Measurements from ENCODE around the gene RPS14.

RPS14 gene

GRCh38 chr5:150449517-150450339, at the start of gene RPS14:
RPS14 (minus strand) TSS chr5:150449739; CDS start chr5:150447733, 2,006 bp downstream.
- H3K4me1 Mint-ChIP-seq (ENCODE audit: low read depth) = peaks cover 21% of the 10 kb centered on the region
- peak within 1 kb of the TSS; percentile 100 for H3K27ac Mint-ChIP-seq
- H3K36me3 Mint-ChIP-seq (ENCODE audit: low read depth) = peaks cover 40% of the 10 kb centered on the region
- H3K9me3 Mint-ChIP-seq = no peaks in the 10 kb centered on the region
- peak within 1 kb of the TSS; percentile 99 for H3K4me3 Mint-ChIP-seq
- no peaks in the 10 kb centered on the region for H3K27me3 Mint-ChIP-seq (ENCODE audit: low read depth)

GRCh38 chr5:150498971-150499370, 49.4 kb upstream of the RPS14 start:
- H3K27ac Mint-ChIP-seq = no peak overlapping the region
- no peaks in the 10 kb centered on the region for H3K27me3 Mint-ChIP-seq (ENCODE audit: low read depth)
- no peaks in the 10 kb centered on the region for H3K36me3 Mint-ChIP-seq (ENCODE audit: low read depth)
- no peaks in the 10 kb centered on the region for H3K4me1 Mint-ChIP-seq (ENCODE audit: low read depth)
- no peaks in the 10 kb centered on the region for H3K9me3 Mint-ChIP-seq
- H3K4me3 Mint-ChIP-seq = no peak overlapping the region

GRCh38 chr5:150498501-150498900, 49.0 kb upstream of the RPS14 start:
- H3K4me1 Mint-ChIP-seq (ENCODE audit: low read depth) = no peaks in the 10 kb centered on the region
- H3K36me3 Mint-ChIP-seq (ENCODE audit: low read depth) = no peaks in the 10 kb centered on the region
- no peak overlapping the region for H3K4me3 Mint-ChIP-seq
- no peaks in the 10 kb centered on the region for H3K27me3 Mint-ChIP-seq (ENCODE audit: low read depth)
- H3K27ac Mint-ChIP-seq = no peak overlapping the region
- no peaks in the 10 kb centered on the region for H3K9me3 Mint-ChIP-seq

GRCh38 chr5:150497989-150498317, 48.4 kb upstream of the RPS14 start:
- Mint-ChIP-seq H3K27ac (no peak overlapping the region), H3K9me3 (no peaks in the 10 kb centered on the region), H3K27me3 (ENCODE audit: low read depth) (no peaks in the 10 kb centered on the region), H3K4me1 (ENCODE audit: low read depth) (no peaks in the 10 kb centered on the region), H3K36me3 (ENCODE audit: low read depth) (no peaks in the 10 kb centered on the region), H3K4me3 (no peak overlapping the region)

GRCh38 chr5:150497274-150497988, 47.9 kb upstream of the RPS14 start:
- H3K9me3 Mint-ChIP-seq = no peaks in the 10 kb centered on the region
- H3K36me3 Mint-ChIP-seq (ENCODE audit: low read depth) = no peaks in the 10 kb centered on the region
- H3K4me3 Mint-ChIP-seq = no peak overlapping the region
- no peaks in the 10 kb centered on the region for H3K4me1 Mint-ChIP-seq (ENCODE audit: low read depth)
- H3K27ac Mint-ChIP-seq = no peak overlapping the region
- H3K27me3 Mint-ChIP-seq (ENCODE audit: low read depth) = no peaks in the 10 kb centered on the region

GRCh38 chr5:150496534-150496933, 47.0 kb upstream of the RPS14 start:
- Mint-ChIP-seq H3K4me3 (no peak overlapping the region), H3K27ac (no peak overlapping the region), H3K36me3 (ENCODE audit: low read depth) (no peaks in the 10 kb centered on the region), H3K9me3 (no peaks in the 10 kb centered on the region), H3K4me1 (ENCODE audit: low read depth) (no peaks in the 10 kb centered on the region), H3K27me3 (ENCODE audit: low read depth) (no peaks in the 10 kb centered on the region)

- H3K9me3 Mint-ChIP-seq = no peaks in the 10 kb centered on the region
- no peak overlapping the region for H3K4me3 Mint-ChIP-seq
- no peaks in the 10 kb centered on the region for H3K36me3 Mint-ChIP-seq (ENCODE audit: low read depth)
- no peaks in the 10 kb centered on the region for H3K4me1 Mint-ChIP-seq (ENCODE audit: low read depth)
- no peak overlapping the region for H3K27ac Mint-ChIP-seq
- no peaks in the 10 kb centered on the region for H3K27me3 Mint-ChIP-seq (ENCODE audit: low read depth)
Measured at GRCh38 chr5:150496098-150496497, 46.6 kb upstream of the RPS14 start.

- Mint-ChIP-seq H3K4me1 (ENCODE audit: low read depth) (no peaks in the 10 kb centered on the region), H3K36me3 (ENCODE audit: low read depth) (no peaks in the 10 kb centered on the region), H3K9me3 (no peaks in the 10 kb centered on the region), H3K4me3 (no peak overlapping the region), H3K27me3 (ENCODE audit: low read depth) (peaks cover 8% of the 10 kb centered on the region), H3K27ac (no peak overlapping the region)
Measured at GRCh38 chr5:150492621-150493020, 43.1 kb upstream of the RPS14 start.

- Mint-ChIP-seq H3K4me3 (no peak overlapping the region), H3K27me3 (ENCODE audit: low read depth) (peaks cover 15% of the 10 kb centered on the region), H3K27ac (no peak overlapping the region), H3K9me3 (no peaks in the 10 kb centered on the region), H3K4me1 (ENCODE audit: low read depth) (no peaks in the 10 kb centered on the region), H3K36me3 (ENCODE audit: low read depth) (no peaks in the 10 kb centered on the region)
Measured at GRCh38 chr5:150491876-150492275, 42.3 kb upstream of the RPS14 start.

- H3K36me3 Mint-ChIP-seq (ENCODE audit: low read depth) = no peaks in the 10 kb centered on the region
- H3K27ac Mint-ChIP-seq = no peak overlapping the region
- no peaks in the 10 kb centered on the region for H3K9me3 Mint-ChIP-seq
- H3K4me3 Mint-ChIP-seq = no peak overlapping the region
- no peaks in the 10 kb centered on the region for H3K4me1 Mint-ChIP-seq (ENCODE audit: low read depth)
- H3K27me3 Mint-ChIP-seq (ENCODE audit: low read depth) = peaks cover 15% of the 10 kb centered on the region
Measured at GRCh38 chr5:150490754-150491153, 41.2 kb upstream of the RPS14 start.

- Mint-ChIP-seq H3K27me3 (ENCODE audit: low read depth) (peaks cover 15% of the 10 kb centered on the region), H3K4me1 (ENCODE audit: low read depth) (no peaks in the 10 kb centered on the region), H3K27ac (no peak overlapping the region), H3K9me3 (no peaks in the 10 kb centered on the region), H3K36me3 (ENCODE audit: low read depth) (no peaks in the 10 kb centered on the region), H3K4me3 (no peak overlapping the region)
Measured at GRCh38 chr5:150490296-150490669, 40.7 kb upstream of the RPS14 start.

- no peaks in the 10 kb centered on the region for H3K36me3 Mint-ChIP-seq (ENCODE audit: low read depth)
- no peak overlapping the region for H3K4me3 Mint-ChIP-seq
- peaks cover 22% of the 10 kb centered on the region for H3K27me3 Mint-ChIP-seq (ENCODE audit: low read depth)
- no peaks in the 10 kb centered on the region for H3K9me3 Mint-ChIP-seq
- no peaks in the 10 kb centered on the region for H3K4me1 Mint-ChIP-seq (ENCODE audit: low read depth)
- H3K27ac Mint-ChIP-seq = no peak overlapping the region
Measured at GRCh38 chr5:150489360-150490295, 40.1 kb upstream of the RPS14 start.

- H3K4me1 Mint-ChIP-seq (ENCODE audit: low read depth) = no peaks in the 10 kb centered on the region
- no peak overlapping the region for H3K4me3 Mint-ChIP-seq
- no peaks in the 10 kb centered on the region for H3K9me3 Mint-ChIP-seq
- H3K27me3 Mint-ChIP-seq (ENCODE audit: low read depth) = peaks cover 23% of the 10 kb centered on the region
- H3K36me3 Mint-ChIP-seq (ENCODE audit: low read depth) = no peaks in the 10 kb centered on the region
- no peak overlapping the region for H3K27ac Mint-ChIP-seq
Measured at GRCh38 chr5:150488519-150489359, 39.2 kb upstream of the RPS14 start.
